GM18951 (cell line): ENCODE results near the gene RAB11FIP3.
"Not testable (repeated sequence)": the region's sequence is repeated elsewhere in the genome, so short reads cannot be mapped to it uniquely, and the experiment has no call there.

ENCODE experiments used
- POLR2A ChIP-seq: IDR thresholded peaks from 4 replicates; pipeline ENCODE4 v1.6.1; 2011; ENCODE audit warnings: mild to moderate bottlenecking; ENCODE audit not compliant: insufficient read length, insufficient read depth; ENCODE audit errors: extremely low read depth
- in situ Hi-C: fragments of 300-500 bp; cut with MboI; formaldehyde crosslinking; loops from one replicate; pipeline ENCODE4 v1.12.0; 2022; ENCODE audit warnings: low sequenced_read_pairs, mixed read lengths, inconsistent platforms; ENCODE audit not compliant: unreplicated experiment

RAB11FIP3 gene

DNA sequence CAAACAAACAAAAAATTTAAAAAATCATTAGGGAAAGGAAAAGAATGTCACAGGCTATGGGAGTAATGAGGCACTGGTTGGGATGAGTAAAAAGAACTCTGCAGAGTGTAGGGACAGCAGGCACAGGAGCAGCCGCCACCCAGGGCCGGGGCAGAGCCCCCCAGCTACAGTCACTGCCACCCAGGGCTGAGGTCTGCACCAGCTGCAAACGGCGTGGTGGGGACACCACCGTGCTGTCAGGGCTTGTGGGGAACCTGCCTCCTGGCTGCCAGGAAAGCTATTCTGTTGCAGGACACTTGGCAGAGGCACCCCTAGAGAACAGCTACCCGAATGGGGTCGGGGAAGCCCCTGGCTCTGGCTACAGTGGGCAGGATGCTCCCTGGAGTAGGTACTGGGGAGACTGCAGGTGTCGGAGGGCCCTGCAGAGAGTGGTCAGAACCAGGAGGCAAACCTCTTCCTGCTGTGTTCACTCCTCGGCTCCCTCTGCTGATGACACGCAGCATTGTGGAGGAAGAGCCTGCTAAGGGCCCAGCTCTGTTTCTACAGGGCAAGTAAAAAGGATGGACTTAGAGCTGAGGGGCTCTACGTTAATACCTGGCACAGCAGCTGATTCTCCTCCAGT is 69.8 kb downstream of the RAB11FIP3 start:
- in situ Hi-C loops, result no loop called here
- no peak for TF ChIP-seq POLR2A

DNA sequence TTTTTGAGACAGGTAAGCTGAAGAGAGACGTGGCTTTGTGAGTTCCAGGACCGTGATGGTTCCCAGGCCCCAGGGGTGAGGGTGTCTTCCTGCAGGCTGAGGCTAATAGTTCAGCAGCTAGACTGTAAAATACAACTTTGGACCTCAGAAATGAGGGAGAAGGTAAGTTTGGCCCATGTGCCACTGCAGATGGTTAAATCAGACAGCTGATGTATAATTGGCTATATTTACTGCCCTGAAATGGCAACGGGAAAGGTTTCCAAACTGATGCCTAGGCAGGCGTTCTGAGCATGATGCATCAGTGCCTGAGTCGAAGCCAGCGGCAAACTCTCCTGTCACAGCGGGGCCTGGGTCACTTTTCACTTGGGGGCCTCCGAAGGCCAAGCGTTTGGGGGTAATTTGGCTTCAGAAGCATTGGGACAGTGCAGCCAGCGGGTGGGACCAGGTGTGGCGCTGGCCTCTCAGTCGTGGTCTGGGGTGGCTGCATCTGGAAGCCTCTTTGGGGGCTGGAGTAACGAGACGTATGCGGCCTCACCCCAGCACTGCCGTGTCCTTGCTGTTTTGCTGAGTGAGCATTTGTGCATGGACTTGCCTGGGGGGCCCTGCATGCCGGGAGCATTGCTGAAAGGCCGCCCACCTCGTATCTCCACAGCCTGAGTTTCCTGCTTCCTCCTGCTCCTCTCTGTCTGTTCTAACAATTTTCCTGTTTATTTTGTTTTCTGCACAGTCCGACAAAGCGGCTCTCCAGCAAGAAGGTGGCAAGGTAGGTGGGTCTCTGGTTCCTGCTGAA is 70.8 kb downstream of the RAB11FIP3 start:
- TF ChIP-seq POLR2A, result no peak
- in situ Hi-C loops, result no loop called here

DNA sequence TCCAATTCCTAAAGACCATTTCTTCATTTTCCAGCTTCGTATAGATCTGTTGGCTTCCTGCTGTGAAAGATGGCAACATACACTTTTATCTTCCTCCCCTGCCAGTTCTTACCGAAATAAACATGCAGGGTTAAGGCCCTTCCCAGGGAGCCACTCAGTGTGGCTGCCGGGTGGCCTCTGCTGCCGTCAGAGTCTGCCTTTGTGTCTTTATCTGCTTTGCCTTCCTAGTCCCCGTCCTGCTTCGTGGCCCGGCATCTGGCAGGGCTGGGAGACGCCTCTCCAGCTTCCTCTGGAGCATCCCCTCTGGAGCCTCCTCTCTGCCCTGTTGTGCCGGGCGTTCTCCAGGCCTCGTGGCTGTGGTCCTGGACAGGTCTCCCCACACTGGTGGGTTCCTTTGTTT is 71.8 kb downstream of the RAB11FIP3 start:
- no peak for TF ChIP-seq POLR2A
- in situ Hi-C loops, result no loop called here

DNA sequence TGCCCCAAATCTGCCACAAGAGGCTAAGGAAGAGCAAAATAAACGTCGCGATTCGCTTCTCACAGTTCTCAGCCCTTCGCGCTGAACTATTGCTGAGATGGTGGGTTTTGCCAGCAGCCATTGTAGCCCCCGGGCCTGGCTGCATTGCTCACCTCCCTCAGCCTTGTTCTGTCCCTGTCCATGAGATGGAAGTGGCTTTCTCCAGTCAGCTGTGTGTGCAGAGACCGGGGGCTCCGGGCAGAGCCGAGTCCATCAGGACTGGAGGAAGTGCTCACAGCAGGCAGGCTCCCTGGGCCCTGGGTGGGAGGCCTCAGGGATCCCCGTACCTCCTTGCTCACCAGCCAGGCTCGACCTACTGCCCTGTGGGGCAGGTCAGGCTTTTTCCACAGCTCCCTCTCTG is 74.5 kb downstream of the RAB11FIP3 start:
- in situ Hi-C loops, result no loop called here
- TF ChIP-seq POLR2A, result no peak

DNA sequence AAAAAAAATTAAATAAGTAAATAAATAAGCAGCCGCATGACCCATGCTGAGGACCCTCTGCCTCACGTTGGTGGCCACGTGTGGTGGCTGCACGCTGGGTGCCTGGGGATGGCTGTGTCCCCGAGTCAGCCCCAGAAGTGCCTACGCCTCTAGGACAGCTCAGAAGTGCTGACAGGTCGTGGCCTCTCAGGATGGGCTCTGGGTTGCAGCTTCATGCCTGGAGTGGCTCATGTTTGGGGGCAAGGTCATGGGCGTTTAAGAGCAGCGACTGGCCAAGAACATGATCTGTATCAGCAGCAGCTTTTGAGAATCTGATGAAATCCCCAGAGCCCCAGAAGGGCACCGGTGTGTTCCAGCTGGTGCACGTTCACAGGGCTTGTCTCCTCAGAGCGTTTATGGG is 75.3 kb downstream of the RAB11FIP3 start:
- TF ChIP-seq POLR2A, result no peak
- in situ Hi-C loops, result no loop called here

DNA sequence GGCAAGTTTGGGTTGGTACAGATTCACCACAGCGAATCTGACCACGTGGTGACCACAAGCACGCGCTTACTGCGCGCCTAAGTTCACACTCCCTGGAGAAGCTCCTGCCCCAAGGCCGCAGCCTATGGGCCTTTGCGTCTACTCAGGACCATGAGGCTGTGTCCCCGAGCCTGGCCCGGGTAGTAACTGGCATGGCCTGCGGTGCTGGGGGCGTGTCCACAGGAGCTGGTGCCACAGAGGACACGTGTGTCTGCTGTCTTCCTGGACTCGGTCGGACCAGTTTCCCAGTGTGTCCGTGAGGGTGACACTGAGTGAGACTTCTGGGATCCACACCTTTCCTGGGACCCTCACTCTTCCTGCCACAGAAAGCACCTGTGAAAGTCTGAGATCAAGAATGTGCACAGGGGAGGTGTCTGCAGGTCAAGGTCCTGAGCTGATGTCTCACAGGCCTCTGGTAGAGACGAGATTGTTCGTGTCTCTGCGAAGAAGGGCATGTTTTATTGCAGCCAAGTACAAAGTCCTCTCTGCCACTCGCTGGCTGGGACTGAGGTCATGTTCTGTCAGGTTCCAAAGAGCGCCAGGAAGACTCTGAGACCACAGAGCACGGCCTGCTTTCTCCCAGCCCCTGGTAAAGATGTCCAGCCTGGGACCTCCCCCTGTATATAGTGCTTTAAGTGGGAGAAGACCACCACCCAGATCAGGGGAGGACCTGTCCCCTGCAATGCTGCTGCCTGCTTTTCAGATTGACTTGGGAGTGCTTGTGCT is 76.9 kb downstream of the RAB11FIP3 start:
- TF ChIP-seq POLR2A, result no peak
- in situ Hi-C loops, result no loop called here

DNA sequence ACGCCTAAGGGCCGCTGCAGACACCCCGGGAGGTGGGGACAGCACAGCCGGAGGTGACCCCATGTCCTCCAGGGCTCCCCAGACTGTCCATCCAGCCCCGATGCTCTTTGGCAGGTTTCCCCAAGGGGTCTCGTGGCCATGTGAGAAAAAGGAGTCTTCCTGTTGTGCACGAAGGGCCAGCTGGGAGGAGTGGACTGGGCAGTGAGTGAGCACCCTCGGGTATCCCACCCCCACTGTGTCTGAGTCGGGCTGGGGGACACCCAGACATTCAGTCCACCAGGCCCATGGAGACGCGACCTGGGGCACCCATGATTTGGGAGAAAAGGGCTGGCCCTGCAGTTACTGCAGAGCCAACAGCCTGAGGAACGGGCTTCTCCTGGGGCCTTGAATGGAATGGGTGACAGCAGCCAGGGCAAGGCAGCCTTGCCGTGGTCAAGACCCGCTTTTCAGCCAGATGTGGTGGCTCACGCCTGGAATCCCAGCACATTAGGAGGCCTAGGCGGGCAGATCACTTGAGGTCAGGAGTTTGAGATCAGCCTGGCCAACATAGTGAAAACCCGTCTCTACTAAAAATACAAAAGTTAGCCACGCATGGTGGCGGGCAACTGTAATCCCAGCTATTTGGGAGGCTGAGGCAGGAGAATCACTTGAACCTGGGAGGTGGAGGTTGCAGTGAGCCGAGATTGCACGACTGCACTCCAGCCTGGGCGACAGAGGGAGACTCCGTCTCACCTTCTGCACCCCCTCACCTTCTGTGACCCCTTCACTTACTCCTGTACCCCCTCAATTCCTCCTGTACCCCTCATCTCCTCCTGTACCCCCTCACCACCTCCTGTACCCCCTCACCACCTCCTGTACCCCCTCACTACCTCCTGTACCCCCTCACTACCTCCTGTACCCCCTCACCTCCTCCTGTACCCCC is 78.0 kb downstream of the RAB11FIP3 start:
- in situ Hi-C loops, result no loop called here
- TF ChIP-seq POLR2A, result no peak

DNA sequence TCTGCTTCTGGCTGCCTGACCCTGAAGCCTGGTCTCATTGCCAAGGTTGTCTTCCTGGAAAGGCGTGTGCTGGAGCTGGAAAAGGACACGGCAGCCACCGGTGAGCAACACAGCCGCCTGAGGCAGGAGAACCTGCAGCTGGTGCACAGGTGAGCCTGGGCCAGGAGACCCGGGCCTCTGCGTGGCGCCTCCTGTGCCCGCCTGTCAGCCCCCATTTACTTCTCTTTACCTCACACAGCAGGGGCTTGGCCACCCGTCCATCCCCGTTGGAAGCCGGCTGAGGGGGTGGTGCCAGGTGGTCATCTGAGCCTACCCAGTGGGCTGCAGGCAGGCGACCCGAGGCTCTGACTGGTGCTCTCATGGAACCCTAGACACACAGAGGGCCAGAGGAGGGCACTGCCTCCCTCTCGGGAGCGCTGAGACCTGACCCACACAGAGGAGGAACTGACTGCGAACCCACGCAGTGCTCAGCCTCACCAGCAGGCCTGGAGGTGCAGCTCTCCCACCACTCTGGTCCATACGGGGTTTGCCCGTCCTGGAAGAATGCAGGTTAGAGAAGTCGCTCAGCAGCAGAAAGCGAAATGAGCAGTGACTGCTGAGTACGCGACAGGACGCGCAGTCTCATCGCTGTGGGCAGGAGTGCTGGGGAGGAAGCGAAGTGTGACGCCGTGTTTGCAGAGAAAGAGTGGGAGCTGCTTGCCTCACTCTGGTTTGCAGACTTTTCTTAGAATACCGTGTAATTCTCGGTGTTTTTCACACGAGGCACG is 80.2 kb downstream of the RAB11FIP3 start:
- in situ Hi-C loops, result no loop called here
- no peak for TF ChIP-seq POLR2A

DNA sequence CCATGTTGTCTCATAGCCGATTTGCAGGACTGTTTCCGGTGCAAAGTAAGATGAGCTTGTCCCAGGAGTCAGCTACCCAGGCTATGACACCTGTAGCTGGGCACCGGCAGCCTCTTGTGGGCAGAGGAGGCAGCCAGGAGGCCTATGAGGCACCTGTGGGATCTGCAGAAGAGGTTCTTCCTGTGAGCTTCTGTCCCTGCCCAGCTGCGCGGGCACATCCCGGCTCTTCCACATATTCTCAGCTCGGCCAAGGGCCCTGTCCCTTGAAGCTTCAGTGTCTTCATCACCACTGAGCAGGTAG is 80.7 kb downstream of the RAB11FIP3 start:
- no peak for TF ChIP-seq POLR2A
- in situ Hi-C loops, result no loop called here

DNA sequence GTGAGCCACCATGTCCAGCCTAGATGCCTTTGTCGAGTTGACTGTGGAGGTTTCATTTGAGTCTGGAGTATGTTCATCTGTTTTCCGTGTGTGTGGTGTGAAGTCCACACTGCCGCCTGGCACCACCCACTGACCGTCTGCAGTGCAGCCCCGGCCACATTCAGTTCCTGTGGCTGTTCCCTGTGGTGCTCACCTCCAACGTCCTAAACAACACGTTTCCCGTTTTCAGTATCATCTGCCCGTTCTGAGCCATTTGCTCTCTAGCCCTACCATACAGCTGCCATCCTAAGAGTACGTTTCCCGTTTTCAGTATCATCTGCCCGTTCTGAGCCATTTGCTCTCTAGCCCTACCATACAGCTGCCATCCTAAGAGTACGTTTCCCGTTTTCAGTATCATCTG is 82.1 kb downstream of the RAB11FIP3 start:
- in situ Hi-C loops, result not testable (repeated sequence)

DNA sequence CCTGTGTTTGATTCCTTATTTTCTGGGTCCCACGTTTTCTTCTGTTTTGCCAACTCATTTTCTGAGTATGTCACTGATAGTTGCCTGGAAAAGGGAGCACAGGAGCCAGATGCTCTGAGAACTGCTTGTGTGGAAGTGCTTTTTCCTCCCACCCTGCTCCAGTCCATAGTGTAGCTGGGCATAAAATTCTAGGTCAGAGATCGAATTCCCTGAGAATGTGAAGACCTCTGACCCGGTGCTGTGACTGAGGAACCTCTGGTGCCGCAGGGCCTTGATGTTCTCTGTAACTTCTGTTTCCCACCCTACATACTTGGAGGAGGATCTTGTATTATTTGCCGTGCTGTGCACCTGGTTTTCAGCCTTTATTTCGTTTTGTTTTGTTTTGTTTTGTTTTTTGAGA is 82.5 kb downstream of the RAB11FIP3 start:
- in situ Hi-C loops, result no loop called here

More for the DNA sequence above, 82.5 kb downstream of the RAB11FIP3 start:
- no peak for TF ChIP-seq POLR2A
